ENCODE data around the gene FMOD.
"Not testable (repeated sequence)": the region's sequence is repeated elsewhere in the genome, so short reads cannot be mapped to it uniquely, and the experiment has no call there.

The FMOD gene

DNA sequence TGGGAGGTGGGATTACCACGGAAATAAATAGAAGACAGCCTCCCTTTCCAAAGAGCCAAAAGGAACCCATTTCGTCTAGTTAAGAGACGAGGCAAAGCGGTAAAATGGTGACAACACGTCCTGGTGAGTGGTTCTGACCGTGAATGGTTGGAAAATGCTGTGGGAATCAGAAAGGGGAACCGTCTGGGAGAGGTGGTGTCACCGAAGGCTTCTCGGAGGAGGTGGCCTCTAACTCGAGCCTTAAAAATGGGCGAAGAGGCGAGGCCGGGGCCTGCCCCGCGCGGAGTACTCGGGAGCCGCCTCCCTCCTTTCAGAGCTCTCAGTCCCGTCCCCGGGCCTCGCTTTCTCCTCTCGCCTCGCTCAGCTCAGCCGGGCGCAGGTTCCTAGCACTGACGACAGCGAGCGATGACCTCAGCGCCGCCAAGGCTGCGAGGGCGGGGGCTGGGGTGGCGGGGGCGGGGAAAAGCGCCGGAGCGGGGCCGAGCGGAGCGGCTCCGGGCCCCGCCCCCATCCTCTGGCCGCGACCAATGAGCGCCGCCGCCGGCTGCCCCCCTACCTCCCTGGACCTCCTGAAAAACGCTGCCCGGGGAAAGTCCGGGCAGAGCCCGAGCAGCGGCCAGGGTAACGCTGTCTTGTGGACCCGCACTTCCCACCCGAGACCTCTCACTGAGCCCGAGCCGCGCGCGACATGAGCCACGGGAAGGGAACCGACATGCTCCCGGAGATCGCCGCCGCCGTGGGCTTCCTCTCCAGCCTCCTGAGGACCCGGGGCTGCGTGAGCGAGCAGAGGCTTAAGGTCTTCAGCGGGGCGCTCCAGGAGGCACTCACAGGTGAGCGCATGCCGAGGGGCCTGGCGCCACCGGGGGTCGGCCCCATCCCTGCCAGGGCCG, 45.8 kb downstream of the FMOD start, which contains the start of gene BTG2:
TSS of gene BTG2 (plus strand) at position 601 of the 890 bp plus-strand sequence. CDS start at position 689, 88 bp downstream.
- DNase-seq, result peak; percentile 90

- DNase-seq, result no peak
Measured at GRCh38 chr1:203304391-203304918, 46.5 kb downstream of the FMOD start.

GRCh38 chr1:203302894-203303293, 48.0 kb downstream of the FMOD start:
- no peak for DNase-seq

GRCh38 chr1:203302456-203302855, 48.5 kb downstream of the FMOD start:
- no peak for DNase-seq

- no peak for DNase-seq
Measured at GRCh38 chr1:203301331-203301668, 49.6 kb downstream of the FMOD start.

- DNase-seq, result no peak
Measured at GRCh38 chr1:203300441-203301330, 50.2 kb downstream of the FMOD start.

- not testable (repeated sequence) for DNase-seq
Measured at GRCh38 chr1:203299719-203300429, 51.0 kb downstream of the FMOD start.

- no peak for DNase-seq
Measured at GRCh38 chr1:203299169-203299568, 51.8 kb downstream of the FMOD start.

DNA sequence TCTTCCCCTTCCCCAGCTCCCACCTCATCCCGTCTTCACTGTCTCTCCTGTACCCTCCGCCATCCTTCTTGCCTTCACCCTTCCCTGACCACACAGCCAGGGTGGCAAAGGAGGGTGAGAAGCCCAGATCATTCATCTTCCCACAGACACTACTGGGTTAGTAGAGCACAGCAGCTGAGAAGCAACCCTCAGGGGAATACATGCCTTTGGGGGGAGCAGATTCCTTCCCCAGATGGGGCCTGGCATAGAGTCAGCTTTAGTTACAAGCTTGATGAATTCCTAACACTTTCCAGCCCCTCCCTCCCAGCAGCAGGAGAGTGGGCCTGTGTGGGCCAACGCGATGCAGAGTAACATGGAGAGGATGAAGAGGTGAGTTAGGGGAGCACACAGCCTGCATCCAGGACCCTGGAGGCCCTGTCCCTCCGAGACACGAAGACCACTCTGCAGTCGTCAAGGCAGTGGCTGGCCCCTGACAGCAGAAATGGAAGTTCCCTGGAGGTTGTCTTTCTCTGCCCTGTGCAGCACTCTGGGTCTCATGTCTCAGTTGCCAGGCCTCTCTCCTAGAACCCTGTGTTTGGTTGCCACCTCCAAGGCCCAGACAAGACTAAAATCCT, 54.4 kb downstream of the FMOD start:
- DNase-seq, result no peak

GRCh38 chr1:203295796-203296195, 55.1 kb downstream of the FMOD start:
- DNase-seq, result no peak

GRCh38 chr1:203291201-203292096, 59.5 kb downstream of the FMOD start:
- no peak for DNase-seq

All from NCI-H1048 (cell line).